GM23338 (cell line): ENCODE measurements around the gene FMN2.

Source experiments
- CREB1 ChIP-seq: fragments of 250-450 bp; sonication (Bioruptor Pico); IDR thresholded peaks from 2 replicates; pipeline ENCODE4 v1.5.0; 2020; ENCODE audit warnings: low read depth, mild to moderate bottlenecking, moderate library complexity
- EZH2 ChIP-seq: fragments of 200-600 bp; sonication (generic); IDR thresholded peaks from one replicate; pipeline ENCODE4 v1.8.0; 2017; ENCODE audit warnings: antibody characterized with exemption, mild to moderate bottlenecking, low read depth; ENCODE audit not compliant: unreplicated experiment
- EZH2phosphoT487 ChIP-seq: fragments of 200-600 bp; sonication (generic); IDR thresholded peaks from one replicate; pipeline ENCODE4 v1.8.1; 2018; ENCODE audit warnings: antibody characterized with exemption; ENCODE audit not compliant: unreplicated experiment
- JUNB ChIP-seq: IDR thresholded peaks from one replicate; pipeline ENCODE4 v1.6.1; 2016; ENCODE audit warnings: antibody characterized with exemption; ENCODE audit not compliant: unreplicated experiment
- NANOG ChIP-seq: IDR thresholded peaks from 2 replicates; pipeline ENCODE4 v1.6.1; 2016; ENCODE audit warnings: antibody characterized with exemption, borderline replicate concordance
- POLR2AphosphoS5 ChIP-seq: IDR thresholded peaks from 2 replicates; pipeline ENCODE4 v1.6.1; 2016; ENCODE audit warnings: antibody characterized with exemption, low read depth
- STAT1 ChIP-seq: IDR thresholded peaks from one replicate; pipeline ENCODE4 v1.6.1; 2016; ENCODE audit warnings: antibody characterized with exemption; ENCODE audit not compliant: unreplicated experiment
- ZNF114 ChIP-seq: fragments of 250-450 bp; sonication (Bioruptor Pico); IDR thresholded peaks from 2 replicates; pipeline ENCODE4 v1.5.0; 2020; ENCODE audit warnings: mild to moderate bottlenecking, moderate library complexity
- ZNF331 ChIP-seq: fragments of 250-450 bp; sonication (Bioruptor Pico); IDR thresholded peaks from 2 replicates; pipeline ENCODE4 v1.5.0; 2020; ENCODE audit warnings: low read depth, mild to moderate bottlenecking, moderate library complexity
- TF ChIP-seq, protein P1 (sequence below), 2 experiments: fragments of 200-600 bp in 1 of 2; sonication (generic) in 1 of 2; conservative IDR thresholded peaks; 2 replicates each; pipeline versions ENCODE4 v1.5.1 to v1.6.1; 2016 to 2017; ENCODE audit warnings: antibody characterized with exemption in 2 of 2, low read depth in 2 of 2, mild to moderate bottlenecking in 2 of 2, moderate library complexity in 1 of 2
- TF ChIP-seq, protein P2 (sequence below): IDR thresholded peaks from one replicate; pipeline ENCODE4 v1.6.1; 2018; ENCODE audit warnings: antibody characterized with exemption; ENCODE audit not compliant: unreplicated experiment

DNA sequence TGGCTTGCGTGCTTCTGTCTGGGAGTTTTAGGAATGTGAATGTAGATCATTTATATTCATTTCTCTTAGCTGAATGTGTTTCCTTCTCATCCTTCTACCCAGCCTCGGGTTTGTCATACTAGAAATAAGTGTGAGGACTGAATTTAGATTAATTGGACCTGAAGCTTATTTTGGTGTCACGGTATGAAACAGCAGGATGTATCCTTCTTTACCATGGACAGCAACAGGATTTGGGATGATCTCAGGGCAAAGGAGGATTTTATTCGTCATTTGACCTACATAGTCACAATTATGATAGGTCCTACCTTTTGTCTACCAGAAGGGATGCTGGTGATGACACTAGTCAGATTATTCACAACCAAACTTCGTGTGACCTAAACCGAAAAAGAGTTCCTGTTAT lies 127.4 kb downstream of the FMN2 start:
- TF ChIP-seq, protein P1, sequence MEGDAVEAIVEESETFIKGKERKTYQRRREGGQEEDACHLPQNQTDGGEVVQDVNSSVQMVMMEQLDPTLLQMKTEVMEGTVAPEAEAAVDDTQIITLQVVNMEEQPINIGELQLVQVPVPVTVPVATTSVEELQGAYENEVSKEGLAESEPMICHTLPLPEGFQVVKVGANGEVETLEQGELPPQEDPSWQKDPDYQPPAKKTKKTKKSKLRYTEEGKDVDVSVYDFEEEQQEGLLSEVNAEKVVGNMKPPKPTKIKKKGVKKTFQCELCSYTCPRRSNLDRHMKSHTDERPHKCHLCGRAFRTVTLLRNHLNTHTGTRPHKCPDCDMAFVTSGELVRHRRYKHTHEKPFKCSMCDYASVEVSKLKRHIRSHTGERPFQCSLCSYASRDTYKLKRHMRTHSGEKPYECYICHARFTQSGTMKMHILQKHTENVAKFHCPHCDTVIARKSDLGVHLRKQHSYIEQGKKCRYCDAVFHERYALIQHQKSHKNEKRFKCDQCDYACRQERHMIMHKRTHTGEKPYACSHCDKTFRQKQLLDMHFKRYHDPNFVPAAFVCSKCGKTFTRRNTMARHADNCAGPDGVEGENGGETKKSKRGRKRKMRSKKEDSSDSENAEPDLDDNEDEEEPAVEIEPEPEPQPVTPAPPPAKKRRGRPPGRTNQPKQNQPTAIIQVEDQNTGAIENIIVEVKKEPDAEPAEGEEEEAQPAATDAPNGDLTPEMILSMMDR (conservative IDR thresholded peaks at IDR 0.05; ENCODE audit: low read depth in 2 of 2), result no peak
- no peak for TF ChIP-seq EZH2
- no peak for TF ChIP-seq POLR2AphosphoS5
- no peak for TF ChIP-seq ZNF114
- TF ChIP-seq EZH2phosphoT487, result no peak
- TF ChIP-seq, protein P2, sequence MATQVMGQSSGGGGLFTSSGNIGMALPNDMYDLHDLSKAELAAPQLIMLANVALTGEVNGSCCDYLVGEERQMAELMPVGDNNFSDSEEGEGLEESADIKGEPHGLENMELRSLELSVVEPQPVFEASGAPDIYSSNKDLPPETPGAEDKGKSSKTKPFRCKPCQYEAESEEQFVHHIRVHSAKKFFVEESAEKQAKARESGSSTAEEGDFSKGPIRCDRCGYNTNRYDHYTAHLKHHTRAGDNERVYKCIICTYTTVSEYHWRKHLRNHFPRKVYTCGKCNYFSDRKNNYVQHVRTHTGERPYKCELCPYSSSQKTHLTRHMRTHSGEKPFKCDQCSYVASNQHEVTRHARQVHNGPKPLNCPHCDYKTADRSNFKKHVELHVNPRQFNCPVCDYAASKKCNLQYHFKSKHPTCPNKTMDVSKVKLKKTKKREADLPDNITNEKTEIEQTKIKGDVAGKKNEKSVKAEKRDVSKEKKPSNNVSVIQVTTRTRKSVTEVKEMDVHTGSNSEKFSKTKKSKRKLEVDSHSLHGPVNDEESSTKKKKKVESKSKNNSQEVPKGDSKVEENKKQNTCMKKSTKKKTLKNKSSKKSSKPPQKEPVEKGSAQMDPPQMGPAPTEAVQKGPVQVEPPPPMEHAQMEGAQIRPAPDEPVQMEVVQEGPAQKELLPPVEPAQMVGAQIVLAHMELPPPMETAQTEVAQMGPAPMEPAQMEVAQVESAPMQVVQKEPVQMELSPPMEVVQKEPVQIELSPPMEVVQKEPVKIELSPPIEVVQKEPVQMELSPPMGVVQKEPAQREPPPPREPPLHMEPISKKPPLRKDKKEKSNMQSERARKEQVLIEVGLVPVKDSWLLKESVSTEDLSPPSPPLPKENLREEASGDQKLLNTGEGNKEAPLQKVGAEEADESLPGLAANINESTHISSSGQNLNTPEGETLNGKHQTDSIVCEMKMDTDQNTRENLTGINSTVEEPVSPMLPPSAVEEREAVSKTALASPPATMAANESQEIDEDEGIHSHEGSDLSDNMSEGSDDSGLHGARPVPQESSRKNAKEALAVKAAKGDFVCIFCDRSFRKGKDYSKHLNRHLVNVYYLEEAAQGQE, result peak; percentile 53
- TF ChIP-seq JUNB, result no peak
- no peak for TF ChIP-seq STAT1
- no peak for TF ChIP-seq ZNF331 (CRISPR knock-in tag)
- no peak for TF ChIP-seq CREB1 (CRISPR knock-in tag)
- TF ChIP-seq NANOG, result no peak
